Ishikawa (cell line): Measurements from ENCODE around the gene PLPPR1.

Experiments
- CEBPB ChIP-seq: IDR thresholded peaks from 2 replicates; pipeline ENCODE4 v1.6.1; 2012
- CREB1 ChIP-seq: IDR thresholded peaks from 2 replicates; pipeline ENCODE4 v1.6.1; 2012; ENCODE audit warnings: low read depth
- EGR1 ChIP-seq: IDR thresholded peaks from 2 replicates; pipeline ENCODE4 v1.6.1; 2012
- EP300 ChIP-seq: IDR thresholded peaks from 2 replicates; pipeline ENCODE4 v1.6.1; 2012; ENCODE audit warnings: borderline replicate concordance
- FOXM1 ChIP-seq: IDR thresholded peaks from 2 replicates; pipeline ENCODE4 v1.6.1; 2012; ENCODE audit warnings: low read depth, borderline replicate concordance
- MAX ChIP-seq: IDR thresholded peaks from 2 replicates; pipeline ENCODE4 v1.6.1; 2012
- NFIC ChIP-seq: IDR thresholded peaks from 2 replicates; pipeline ENCODE4 v1.6.1; 2012
- RAD21 ChIP-seq: IDR thresholded peaks from 2 replicates; pipeline ENCODE4 v1.6.1; 2012; ENCODE audit warnings: low read depth
- REST ChIP-seq: IDR thresholded peaks from 2 replicates; pipeline ENCODE4 v1.6.1; 2012; ENCODE audit warnings: low read depth, mild to moderate bottlenecking
- TAF1 ChIP-seq: IDR thresholded peaks from 2 replicates; pipeline ENCODE4 v1.6.1; 2012; ENCODE audit warnings: low read depth, mild to moderate bottlenecking
- TCF12 ChIP-seq: IDR thresholded peaks from 2 replicates; pipeline ENCODE4 v1.6.1; 2012; ENCODE audit warnings: low read depth
- TEAD4 ChIP-seq: IDR thresholded peaks from 2 replicates; pipeline ENCODE4 v1.6.1; 2012
- USF1 ChIP-seq: IDR thresholded peaks from 2 replicates; pipeline ENCODE4 v1.6.1; 2012
- YY1 ChIP-seq: IDR thresholded peaks from 2 replicates; pipeline ENCODE4 v1.6.1; 2012; ENCODE audit warnings: low read depth
- ZBTB7A ChIP-seq: IDR thresholded peaks from 2 replicates; pipeline ENCODE4 v1.6.1; 2012; ENCODE audit warnings: low read depth

The PLPPR1 gene

GRCh38 chr9:101254733-101255433, 226.4 kb downstream of the PLPPR1 start:
- TF ChIP-seq FOXM1, result no peak
- no peak for TF ChIP-seq TCF12
- no peak for TF ChIP-seq CREB1
- no peak for TF ChIP-seq EGR1
- no peak for TF ChIP-seq MAX
- no peak for TF ChIP-seq RAD21
- TF ChIP-seq TEAD4, result no peak

- no peak for TF ChIP-seq TEAD4
- no peak for TF ChIP-seq TAF1
- no peak for TF ChIP-seq ZBTB7A
- TF ChIP-seq TCF12, result no peak
- TF ChIP-seq USF1, result no peak
- no peak for TF ChIP-seq EP300
- no peak for TF ChIP-seq REST
- no peak for TF ChIP-seq EGR1
- no peak for TF ChIP-seq RAD21
- no peak for TF ChIP-seq CEBPB
- TF ChIP-seq MAX, result no peak
- no peak for TF ChIP-seq NFIC
- no peak for TF ChIP-seq YY1
- no peak for TF ChIP-seq FOXM1
- no peak for TF ChIP-seq CREB1
Observed at GRCh38 chr9:101264727-101265126, 236.2 kb downstream of the PLPPR1 start.

- TF ChIP-seq ZBTB7A (no peak), EGR1 (no peak), CEBPB (no peak), EP300 (no peak), YY1 (no peak), TEAD4 (no peak), RAD21 (no peak), FOXM1 (no peak), CREB1 (no peak), USF1 (no peak), TCF12 (no peak), MAX (no peak), NFIC (no peak), TAF1 (no peak), REST (no peak)
Observed at GRCh38 chr9:101265261-101265660, 236.7 kb downstream of the PLPPR1 start.

- no peak for TF ChIP-seq TAF1
- no peak for TF ChIP-seq MAX
- TF ChIP-seq TEAD4, result no peak
- no peak for TF ChIP-seq NFIC
- no peak for TF ChIP-seq TCF12
- TF ChIP-seq USF1, result no peak
- no peak for TF ChIP-seq FOXM1
- TF ChIP-seq CEBPB, result no peak
- TF ChIP-seq REST, result no peak
- TF ChIP-seq EP300, result no peak
- TF ChIP-seq EGR1, result no peak
- TF ChIP-seq YY1, result no peak
- no peak for TF ChIP-seq ZBTB7A
- no peak for TF ChIP-seq RAD21
- no peak for TF ChIP-seq CREB1
Observed at GRCh38 chr9:101268426-101268825, 239.9 kb downstream of the PLPPR1 start.
